ENCODE results near the gene RHCG. TPM values are rescaled to one million over a fixed set of nuclear protein-coding genes. Genes with fewer than 3 reads are reported as not detected.

Gene RHCG
- total RNA-seq, 4 donors from 2014 or later = 4.8 TPM; not detected in 3

DNA sequence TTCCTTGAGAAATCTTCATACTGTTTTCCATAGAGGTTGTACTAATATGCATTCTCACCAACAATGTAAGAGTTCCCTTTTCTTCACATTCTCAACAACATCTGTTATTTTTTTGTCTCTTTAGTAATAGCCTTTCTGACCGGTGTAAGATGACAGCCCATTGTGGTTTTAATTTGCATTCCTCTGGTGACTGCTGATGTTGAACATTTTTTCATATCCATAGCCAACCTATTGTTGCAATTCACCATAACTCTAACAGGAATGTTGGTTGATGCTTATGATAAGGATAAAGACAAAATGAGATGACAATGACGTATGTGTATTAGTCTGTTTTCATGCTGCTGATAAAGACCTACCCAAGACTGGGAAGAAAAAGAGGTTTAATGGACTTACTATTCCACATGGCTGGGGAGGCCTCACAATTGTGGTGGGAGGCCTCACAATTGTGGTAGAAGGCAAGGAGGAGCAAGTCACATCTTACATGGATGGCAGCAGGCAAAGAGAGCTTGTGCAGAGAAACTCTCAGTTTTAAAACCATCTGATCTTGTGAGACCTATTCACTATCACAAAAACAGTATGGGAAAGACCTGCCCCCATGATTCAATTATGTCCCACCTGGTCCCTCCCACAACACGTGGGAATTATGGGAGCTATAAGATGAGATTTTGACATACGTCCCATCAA is 37.6 kb upstream of the RHCG start:
- no peaks in the 10 kb centered on the region for H3K27me3 ChIP-seq
- H3K27ac ChIP-seq = no peak overlapping the region
- TF ChIP-seq, protein P1, sequence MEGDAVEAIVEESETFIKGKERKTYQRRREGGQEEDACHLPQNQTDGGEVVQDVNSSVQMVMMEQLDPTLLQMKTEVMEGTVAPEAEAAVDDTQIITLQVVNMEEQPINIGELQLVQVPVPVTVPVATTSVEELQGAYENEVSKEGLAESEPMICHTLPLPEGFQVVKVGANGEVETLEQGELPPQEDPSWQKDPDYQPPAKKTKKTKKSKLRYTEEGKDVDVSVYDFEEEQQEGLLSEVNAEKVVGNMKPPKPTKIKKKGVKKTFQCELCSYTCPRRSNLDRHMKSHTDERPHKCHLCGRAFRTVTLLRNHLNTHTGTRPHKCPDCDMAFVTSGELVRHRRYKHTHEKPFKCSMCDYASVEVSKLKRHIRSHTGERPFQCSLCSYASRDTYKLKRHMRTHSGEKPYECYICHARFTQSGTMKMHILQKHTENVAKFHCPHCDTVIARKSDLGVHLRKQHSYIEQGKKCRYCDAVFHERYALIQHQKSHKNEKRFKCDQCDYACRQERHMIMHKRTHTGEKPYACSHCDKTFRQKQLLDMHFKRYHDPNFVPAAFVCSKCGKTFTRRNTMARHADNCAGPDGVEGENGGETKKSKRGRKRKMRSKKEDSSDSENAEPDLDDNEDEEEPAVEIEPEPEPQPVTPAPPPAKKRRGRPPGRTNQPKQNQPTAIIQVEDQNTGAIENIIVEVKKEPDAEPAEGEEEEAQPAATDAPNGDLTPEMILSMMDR (IDR thresholded peaks at IDR 0.05) = no peak
- TF ChIP-seq EP300 (IDR thresholded peaks at IDR 0.05) (no peak), POLR2A (IDR thresholded peaks at IDR 0.05) (no peak)
- H3K9me3 ChIP-seq = peaks cover 0 to 13% (median 6%) of the 10 kb centered on the region in 4 donors
- no peaks in the 10 kb centered on the region for H3K4me1 ChIP-seq
- H3K4me3 ChIP-seq = no peak overlapping the region
- no peak for DNase-seq (ENCODE audit: low spot score in 2 of 2)
- 90 to 93% methylated on average over 4 of the region's 4 CpGs for WGBS, 2 donors
- no peaks in the 10 kb centered on the region for H3K36me3 ChIP-seq

- TF ChIP-seq POLR2A (IDR thresholded peaks at IDR 0.05) = no peak
- no peak for TF ChIP-seq EP300 (IDR thresholded peaks at IDR 0.05)
- TF ChIP-seq, protein P1 (IDR thresholded peaks at IDR 0.05) = no peak
- H3K27ac ChIP-seq = no peak overlapping the region
- H3K4me3 ChIP-seq = no peak overlapping the region
- DNase-seq (ENCODE audit: low spot score in 2 of 2) = no peak
- WGBS, 2 donors = 56 to 61% methylated on average over 6 of the region's 6 CpGs
- no peaks in the 10 kb centered on the region for H3K36me3 ChIP-seq
- no peaks in the 10 kb centered on the region for H3K4me1 ChIP-seq
- H3K27me3 ChIP-seq = no peaks in the 10 kb centered on the region
- no peaks in the 10 kb centered on the region for H3K9me3 ChIP-seq
Measured at GRCh38 chr15:89531796-89532537, 35.6 kb upstream of the RHCG start.

DNA sequence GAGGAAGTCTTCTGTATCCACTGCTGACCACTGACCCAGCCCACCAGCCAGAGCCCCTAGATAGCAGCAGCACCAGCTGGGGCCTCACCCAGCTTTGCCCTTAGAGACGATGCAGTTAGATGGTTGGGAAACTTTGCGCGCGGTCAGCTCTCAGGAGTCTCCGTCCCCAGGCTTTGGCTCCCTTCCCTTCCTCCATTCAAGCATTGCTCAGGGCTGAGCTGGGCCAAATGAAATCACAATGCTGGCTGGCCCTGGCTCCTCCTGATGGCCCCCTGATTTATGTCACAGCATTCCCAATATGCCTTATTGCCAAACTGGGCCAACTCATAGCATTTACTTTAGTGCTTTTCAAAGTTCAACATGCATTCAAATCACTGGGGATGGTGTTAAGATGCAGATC is 34.6 kb upstream of the RHCG start:
- Histone ChIP-seq H3K9me3 (no peaks in the 10 kb centered on the region), H3K27ac (no peak overlapping the region), H3K4me3 (no peak overlapping the region), H3K4me1 (no peaks in the 10 kb centered on the region), H3K27me3 (no peaks in the 10 kb centered on the region), H3K36me3 (no peaks in the 10 kb centered on the region)
- WGBS, 2 donors = 74 to 87% methylated on average over 5 of the region's 5 CpGs
- no peak for DNase-seq (ENCODE audit: low spot score in 2 of 2)
- TF ChIP-seq EP300 (IDR thresholded peaks at IDR 0.05) (no peak), POLR2A (IDR thresholded peaks at IDR 0.05) (no peak)
- TF ChIP-seq, protein P1 (IDR thresholded peaks at IDR 0.05) = no peak

GRCh38 chr15:89528757-89529352 is 32.5 kb upstream of the RHCG start:
- H3K27me3 ChIP-seq = no peaks in the 10 kb centered on the region
- H3K4me1 ChIP-seq = no peaks in the 10 kb centered on the region
- no peaks in the 10 kb centered on the region for H3K9me3 ChIP-seq
- no peak for DNase-seq (ENCODE audit: low spot score in 2 of 2)
- H3K27ac ChIP-seq = no peak overlapping the region
- no peaks in the 10 kb centered on the region for H3K36me3 ChIP-seq
- WGBS, 2 donors = 70 to 83% methylated on average over 6 of the region's 6 CpGs
- TF ChIP-seq POLR2A (IDR thresholded peaks at IDR 0.05) (no peak), EP300 (IDR thresholded peaks at IDR 0.05) (no peak)
- TF ChIP-seq, protein P1 (IDR thresholded peaks at IDR 0.05) = no peak
- H3K4me3 ChIP-seq = no peak overlapping the region

All from tibial nerve (tissue), 4 donors.